HepG2 (cell line): Measurements from ENCODE around the gene TUT4. TPM values are rescaled to one million over a fixed set of nuclear protein-coding genes. Genes with fewer than 3 reads are reported as not detected.

ENCODE experiments used
- ATAC-seq: fragments of 200-7000 bp; cut with Tn5 transposase; 3 replicates; pipeline ENCODE4 v1.9.1; 2020; ENCODE audit warnings: mild to moderate bottlenecking, moderate library complexity
- BruUV-seq: library from RNA; stranded (reverse); fragments of 400-500 nt; replicated peaks from 2 replicates; lab custom pipeline; 2021; lab: Mats Ljungman, UMichigan
- CTCF ChIA-PET: fragments of 300-600 bp; formaldehyde crosslinking; extraction: SDS; loops from one replicate; lab custom pipeline; 2021; ENCODE audit warnings: low total read pairs, inconsistent platforms, low intra/inter-chr PET ratio; lab: Yijun Ruan, JAX
- POLR2A ChIA-PET: fragments of 350-600 bp; sonication (Branson Sonifier 250); formaldehyde crosslinking; loops from one replicate; lab custom pipeline; 2020; ENCODE audit warnings: antibody characterized with exemption, inconsistent platforms; lab: Yijun Ruan, JAX
- DNase-seq: peaks from one replicate; pipeline ENCODE4 v3.0.0-alpha.2; 2015; ENCODE audit warnings: low spot score
- FAIRE-seq: peaks from 3 replicates; lab custom pipeline; 2011; peaks lifted over from hg19 to GRCh38; lab: Jason Lieb, UNC
- H2AFZ ChIP-seq: one replicate; pipeline ENCODE4 v1.6.1; 2011; ENCODE audit warnings: low read length, inconsistent platforms
- H3K27ac ChIP-seq: fragments of 300-600 bp; 3 replicates; pipeline ENCODE4 v1.8.0; 2011; ENCODE audit warnings: mixed run types, mild to moderate bottlenecking, mixed read lengths, low read length, inconsistent platforms; ENCODE audit not compliant: insufficient read depth; ENCODE audit errors: extremely low read length
- H3K27me3 ChIP-seq, 2 experiments: fragments of 200-600 bp in 1 of 2; 2 replicates in 1 of 2; 3 replicates in 1 of 2; pipeline versions ENCODE4 v1.6.0 to v1.8.0; 2011; ENCODE audit warnings: low read length in 2 of 2, mild to moderate bottlenecking in 2 of 2, moderate library complexity in 2 of 2, inconsistent platforms in 1 of 2; ENCODE audit not compliant: insufficient read depth in 2 of 2, control insufficient read depth in 1 of 2
- H3K36me3 ChIP-seq, 2 experiments: fragments of 200-600 bp in 1 of 2; replicated peaks in 1 of 2; 2 replicates in 1 of 2; 3 replicates in 1 of 2; pipeline versions ENCODE4 v1.5.1 to v1.8.0; 2011; ENCODE audit warnings: low read length in 2 of 2, inconsistent platforms in 1 of 2; ENCODE audit not compliant: insufficient read depth in 2 of 2, control insufficient read depth in 1 of 2
- H3K4me1 ChIP-seq: 2 replicates; pipeline ENCODE4 v1.5.1; 2012; ENCODE audit warnings: low read length, inconsistent platforms; ENCODE audit not compliant: insufficient read depth
- H3K4me2 ChIP-seq: 2 replicates; pipeline ENCODE4 v1.6.0; 2011; ENCODE audit warnings: low read depth, low read length, inconsistent platforms
- H3K4me3 ChIP-seq, 3 experiments: fragments of 200-600 bp in 1 of 3; sonication (generic), shearing (Covaris generic) in 1 of 3; replicated peaks in 1 of 3; 2 replicates each; pipeline ENCODE4 v1.5.1; 2011 to 2016; ENCODE audit warnings: low read length in 3 of 3, inconsistent platforms in 2 of 3, low read depth in 2 of 3, mild to moderate bottlenecking in 2 of 3, control low read depth in 1 of 3, mixed read lengths in 1 of 3; ENCODE audit not compliant: insufficient read depth in 1 of 3
- H3K79me2 ChIP-seq: one replicate; pipeline ENCODE4 v1.6.1; 2011; ENCODE audit warnings: low read length, inconsistent platforms; ENCODE audit not compliant: insufficient read depth
- H3K9ac ChIP-seq: 2 replicates; pipeline ENCODE4 v1.6.0; 2011; ENCODE audit warnings: mild to moderate bottlenecking, low read depth, low read length, inconsistent platforms; ENCODE audit not compliant: insufficient read depth
- H3K9me3 ChIP-seq: 2 replicates; pipeline ENCODE4 v1.5.1; 2012; ENCODE audit warnings: mild to moderate bottlenecking, low read length
- H4K20me1 ChIP-seq: 2 replicates; pipeline ENCODE4 v1.6.0; 2011; ENCODE audit warnings: inconsistent platforms, mild to moderate bottlenecking, low read length, moderate library complexity; ENCODE audit not compliant: insufficient read depth
- BATF2 ChIP-seq: sonication (generic); formaldehyde crosslinking; IDR thresholded peaks from 2 replicates; pipeline ENCODE4 v1.8.0; 2022; ENCODE audit warnings: mild to moderate bottlenecking, missing genetic modification reagents, moderate library complexity
- CBFB ChIP-seq: sonication (generic); formaldehyde crosslinking; IDR thresholded peaks from 2 replicates; pipeline ENCODE4 v1.4.0; 2020; ENCODE audit warnings: missing genetic modification reagents
- DZIP1 ChIP-seq: sonication (generic); formaldehyde crosslinking; IDR thresholded peaks from 2 replicates; pipeline ENCODE4 v1.5.0; 2020; ENCODE audit warnings: mild to moderate bottlenecking, missing genetic modification reagents
- IRF2 ChIP-seq: IDR thresholded peaks from 2 replicates; pipeline ENCODE4 v1.6.1; 2018; ENCODE audit warnings: missing genetic modification reagents, missing compliant biosample characterization
- NFIB ChIP-seq: sonication (generic); formaldehyde crosslinking; IDR thresholded peaks from 2 replicates; pipeline ENCODE4 v1.9.0; 2021; ENCODE audit warnings: missing genetic modification reagents, mild to moderate bottlenecking, borderline replicate concordance
- ZBTB39 ChIP-seq: sonication (generic); formaldehyde crosslinking; IDR thresholded peaks from 2 replicates; pipeline ENCODE4 v1.5.0; 2020; ENCODE audit warnings: missing genetic modification reagents
- ZMYM2 ChIP-seq: sonication (generic); formaldehyde crosslinking; IDR thresholded peaks from 2 replicates; pipeline ENCODE4 v1.8.0; 2022; ENCODE audit warnings: mild to moderate bottlenecking, missing genetic modification reagents
- ZNF83 ChIP-seq: sonication (generic); formaldehyde crosslinking; IDR thresholded peaks from 2 replicates; pipeline ENCODE4 v1.4.0; 2020; ENCODE audit warnings: missing genetic modification reagents, mild to moderate bottlenecking, borderline replicate concordance
- WGBS: methylation state at CpG from one replicate; pipeline ENCODE4 v1.1.6; 2017; ENCODE audit warnings: low lambda C conversion rate; 5-methylcytosine and 5-hydroxymethylcytosine counted together
- in situ Hi-C: cut with HindIII; loops from 2 replicates; pipeline ENCODE4 v1.10.0; 2017; ENCODE audit warnings: low pct_unique_long_range_greater_than_20kb; ENCODE audit not compliant: extremely low pct_ligation_motif_present
- intact Hi-C: fragments of 100-400 bp; cut with micrococcal nuclease; formaldehyde crosslinking; loops from one replicate; pipeline ENCODE4 v1.10.0; 2022; ENCODE audit not compliant: unreplicated experiment
- polyA plus RNA-seq, 8 experiments: library from polyadenylated mRNA; depleted of rRNA in 3 of 8; stranded (reverse) in 7 of 8; unstranded in 1 of 8; fragments of >200 nt; fragmentation: Illumina TruSeq in 4 of 8; extraction: Trizol in 4 of 8; gene quantifications; 2 replicates each; pipeline versions ENCODE4 v1.2.1 to v1.2.3, GENCODE V29; 2011 to 2016; ENCODE audit warnings: low read depth in 4 of 8, missing spikeins in 1 of 8, mixed read lengths in 1 of 8; ENCODE audit not compliant: insufficient read depth in 1 of 8
- total RNA-seq, 5 experiments: library from RNA; depleted of rRNA; stranded (reverse); fragments of >200 nt; fragmentation: Illumina TruSeq; extraction: Trizol; gene quantifications; 2 replicates each; pipeline ENCODE4 v1.2.3, GENCODE V29; 2016; ENCODE audit warnings: low read depth in 1 of 5

TUT4 gene
- total and polyA plus RNA-seq, 2 of the 13 experiments (the other 11 are each of a cell fraction or from before 2014, with no cell fraction given), result 44.7 to 53.5 TPM

- Histone ChIP-seq H3K27me3 (no peaks in the 10 kb centered on the region), H3K9ac (no peak overlapping the region), H3K79me2 (peaks cover 79% of the 10 kb centered on the region), H3K4me1 (peaks cover 10% of the 10 kb centered on the region; the same call in 1 of the 2 replicates), H3K4me3 (no peak overlapping the region), H3K4me2 (no peak overlapping the region), H4K20me1 (peaks cover 18% of the 10 kb centered on the region), H3K9me3 (peaks cover 9% of the 10 kb centered on the region), H3K27ac (no peak overlapping the region), H3K36me3 (peaks cover 2 to 6% of the 10 kb centered on the region in 2 experiments; a peak in 2 of 5 replicates), H2AFZ (no peak overlapping the region)
- ChIA-PET CTCF (no interaction called here), POLR2A (no interaction called here)
- WGBS, result 90% methylated on average over 8 of the region's 8 CpGs
- TF ChIP-seq CBFB (CRISPR knock-in tag), result no peak
- no peak for ATAC-seq
- no peak for FAIRE-seq
- BruUV-seq, result no TSS peak
- intact Hi-C loops (no loop called here), in situ Hi-C loops (no loop called here)
- no peak for DNase-seq
These were observed 20.6 kb downstream of the TUT4 start for GRCh38 chr1:52532247-52532646.

GRCh38 chr1:52531249-52531872, 21.5 kb downstream of the TUT4 start:
- Histone ChIP-seq H3K27ac (no peak overlapping the region), H3K4me3 (no peak overlapping the region), H3K36me3 (peaks cover 2 to 13% of the 10 kb centered on the region in 2 experiments; a peak in 2 of 5 replicates), H3K9me3 (peaks cover 9% of the 10 kb centered on the region), H4K20me1 (peaks cover 18% of the 10 kb centered on the region), H3K9ac (no peak overlapping the region), H2AFZ (no peak overlapping the region), H3K4me2 (no peak overlapping the region), H3K79me2 (peaks cover 77% of the 10 kb centered on the region), H3K4me1 (peaks cover 10% of the 10 kb centered on the region; the same call in 1 of the 2 replicates), H3K27me3 (no peaks in the 10 kb centered on the region)
- ChIA-PET POLR2A (no interaction called here), CTCF (no interaction called here)
- WGBS, result 90% methylated on average over 3 of the region's 3 CpGs
- no TSS peak for BruUV-seq
- intact Hi-C loops, result no loop called here
- ATAC-seq (no peak), DNase-seq (no peak), FAIRE-seq (no peak)
- in situ Hi-C loops, result no loop called here
- TF ChIP-seq DZIP1 (CRISPR knock-in tag) (no peak), ZBTB39 (CRISPR knock-in tag) (no peak), BATF2 (CRISPR knock-in tag) (no peak), NFIB (CRISPR knock-in tag) (no peak), IRF2 (CRISPR knock-in tag) (no peak), ZNF83 (CRISPR knock-in tag) (no peak), ZMYM2 (no peak)
